Activated CD4-positive, CD25-positive, alpha-beta regulatory T cell treated with anti-CD3 and anti-CD28 coated beads, Interleukin-2, amount 50 U/mL, for 72 hours (primary cell): ENCODE results near the gene FAM177A1.
"Not testable (repeated sequence)": the region's sequence is repeated elsewhere in the genome, so short reads cannot be mapped to it uniquely, and the experiment has no call there.

Experiments used
- DNase-seq: peaks from one replicate; pipeline ENCODE4 v3.0.0; 2021

The FAM177A1 gene, protein sequence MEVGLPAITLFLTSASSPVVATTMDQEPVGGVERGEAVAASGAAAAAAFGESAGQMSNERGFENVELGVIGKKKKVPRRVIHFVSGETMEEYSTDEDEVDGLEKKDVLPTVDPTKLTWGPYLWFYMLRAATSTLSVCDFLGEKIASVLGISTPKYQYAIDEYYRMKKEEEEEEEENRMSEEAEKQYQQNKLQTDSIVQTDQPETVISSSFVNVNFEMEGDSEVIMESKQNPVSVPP

DNA sequence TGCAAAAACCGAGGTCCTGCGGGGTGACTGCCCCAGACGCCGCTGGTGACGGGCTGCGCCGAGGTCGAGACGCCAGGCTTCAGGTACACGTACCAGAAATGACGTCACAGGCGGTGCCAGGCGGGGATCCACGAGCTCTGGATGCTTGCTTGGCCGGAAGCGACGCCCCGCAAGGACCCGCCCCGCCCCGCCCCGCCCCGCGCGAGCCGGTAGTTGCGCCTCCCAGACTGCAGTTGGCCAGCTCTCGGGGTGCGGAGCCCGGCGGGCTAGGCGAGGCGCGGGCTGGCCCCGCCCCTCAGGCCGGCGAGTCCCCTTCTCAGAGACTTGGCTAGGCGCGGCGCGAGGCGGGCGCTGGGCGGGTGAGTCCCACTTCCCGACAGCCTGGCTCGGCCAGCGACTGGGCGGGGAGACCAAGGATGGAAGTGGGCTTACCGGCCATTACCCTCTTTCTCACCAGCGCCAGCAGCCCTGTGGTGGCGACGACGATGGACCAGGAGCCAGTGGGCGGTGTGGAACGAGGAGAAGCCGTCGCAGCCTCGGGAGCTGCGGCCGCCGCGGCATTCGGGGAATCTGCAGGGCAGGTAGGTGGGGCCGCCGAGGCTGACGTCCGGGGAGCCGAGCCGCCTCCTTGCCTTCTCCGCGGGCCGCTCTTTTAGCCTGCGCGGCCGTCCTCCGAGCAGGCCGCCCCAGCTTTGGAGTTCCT, at the start of gene FAM177A1:
FAM177A1 (plus strand) TSS at position 225 of the 703 bp plus-strand sequence; CDS start at position 417, 192 bp downstream.
- DNase-seq, result peak; percentile 96

DNA sequence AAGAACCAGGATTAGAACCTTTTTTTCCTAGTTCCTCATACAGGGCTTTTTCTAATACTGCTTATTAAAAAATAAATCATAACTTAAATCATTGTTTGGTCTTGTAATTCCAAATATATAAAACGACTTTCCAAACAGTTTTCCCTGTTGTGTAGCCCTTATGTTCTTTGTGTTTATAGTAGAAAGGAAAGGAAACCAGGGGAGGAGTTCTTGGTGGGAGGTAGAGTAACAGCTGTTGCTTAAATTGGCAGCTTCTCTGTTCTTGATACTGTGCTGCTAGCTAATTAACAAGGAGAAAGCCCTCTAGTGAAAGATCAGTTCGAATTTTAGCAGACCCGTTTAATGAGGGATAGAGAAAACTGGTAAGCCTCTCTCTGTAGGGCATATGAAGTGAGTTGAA, 48.3 kb upstream of the FAM177A1 start:
- no peak for DNase-seq

DNA sequence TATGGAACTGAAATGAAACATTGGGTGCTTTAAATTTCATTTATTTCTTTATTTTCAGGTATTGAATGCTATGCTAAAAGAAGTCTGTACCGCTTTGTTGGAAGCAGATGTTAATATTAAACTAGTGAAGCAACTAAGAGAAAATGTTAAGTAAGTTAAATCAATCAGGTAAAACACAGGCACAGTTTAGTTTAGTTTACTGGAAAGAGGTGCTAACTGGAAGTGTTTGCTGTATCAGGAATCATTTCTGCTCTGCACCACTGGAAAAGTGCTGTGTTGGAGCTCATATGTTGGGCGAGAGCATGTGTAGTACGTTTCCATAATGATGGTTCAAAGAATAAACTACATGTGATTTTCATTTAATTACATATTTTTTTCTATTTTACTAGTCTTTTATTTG, 46.6 kb upstream of the FAM177A1 start:
- DNase-seq, result no peak

DNA sequence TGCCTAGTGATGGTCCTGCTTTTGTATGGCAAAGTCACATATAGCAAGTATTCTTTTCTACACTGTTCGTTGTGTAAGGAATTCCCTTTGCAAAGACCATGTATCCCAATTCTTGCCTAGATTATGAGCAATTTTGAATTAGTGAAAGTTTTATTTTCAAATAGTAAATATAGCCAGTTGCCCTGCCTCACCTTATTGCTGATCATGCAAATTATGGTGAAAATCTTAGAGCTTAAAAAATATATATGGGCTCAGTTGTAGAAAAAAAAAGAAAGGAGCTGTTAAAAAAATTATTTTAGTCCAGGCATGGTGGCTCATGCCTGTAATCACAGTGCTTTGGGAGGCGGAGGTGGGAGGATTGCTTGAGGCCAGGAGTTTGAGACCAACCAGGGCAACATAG, 44.5 kb upstream of the FAM177A1 start:
- no peak for DNase-seq

DNA sequence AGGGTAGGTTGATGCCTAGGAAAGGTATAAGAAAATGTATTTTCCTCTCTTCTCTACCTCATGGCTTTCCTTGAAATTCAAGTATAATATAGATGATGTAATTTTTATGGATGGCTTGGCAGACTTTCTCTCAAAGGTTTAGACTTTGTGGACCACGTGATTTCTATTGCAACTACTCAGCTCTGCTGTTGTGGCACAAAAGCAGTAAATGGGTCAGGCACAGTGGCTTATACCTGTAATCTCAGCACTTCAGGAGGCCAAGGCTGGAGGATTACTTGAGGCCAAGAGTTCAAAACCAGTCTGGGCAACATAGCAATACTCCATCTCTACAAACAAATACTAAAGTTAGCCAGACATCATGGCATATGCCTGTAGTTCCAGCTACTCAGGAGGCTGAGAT, 41.2 kb upstream of the FAM177A1 start:
- DNase-seq, result no peak

DNA sequence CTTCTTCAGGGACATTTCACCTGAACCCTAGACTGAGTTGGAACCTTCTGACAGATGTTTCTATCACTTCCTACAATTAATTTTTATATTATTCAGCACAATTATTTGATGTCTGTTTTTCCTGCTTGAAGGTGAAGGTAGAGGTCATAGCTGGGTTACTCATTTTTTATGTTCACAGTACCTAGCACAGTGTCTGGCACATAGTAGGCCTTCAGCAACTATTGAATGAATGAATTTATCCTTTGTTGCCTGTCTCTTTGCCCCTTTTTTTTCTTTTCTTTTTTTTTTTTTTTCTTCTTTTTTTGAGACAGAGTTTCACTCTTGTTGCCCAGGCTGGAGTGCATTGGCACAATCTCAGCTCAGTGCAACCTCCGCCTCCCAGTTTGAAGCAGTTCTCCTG, 29.5 kb upstream of the FAM177A1 start:
- no peak for DNase-seq

DNA sequence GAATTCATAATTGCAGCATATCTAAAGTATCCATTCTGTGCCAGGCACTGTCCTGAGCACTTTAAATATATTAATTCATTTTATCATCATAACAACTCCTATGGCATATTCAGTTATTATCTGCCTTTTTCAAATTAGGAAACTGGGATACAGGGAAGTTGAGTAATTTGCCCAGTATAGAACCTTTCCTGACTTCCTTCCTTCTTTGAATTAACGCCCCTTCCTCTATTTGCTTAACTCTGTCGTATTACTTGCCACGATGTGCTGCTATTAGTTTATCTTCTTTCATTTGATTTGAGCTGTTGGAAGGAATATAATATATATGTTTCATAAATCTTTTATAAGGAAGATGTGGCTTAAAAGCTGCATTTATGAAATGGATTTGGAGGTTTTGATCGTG, 25.4 kb upstream of the FAM177A1 start:
- DNase-seq, result no peak

DNA sequence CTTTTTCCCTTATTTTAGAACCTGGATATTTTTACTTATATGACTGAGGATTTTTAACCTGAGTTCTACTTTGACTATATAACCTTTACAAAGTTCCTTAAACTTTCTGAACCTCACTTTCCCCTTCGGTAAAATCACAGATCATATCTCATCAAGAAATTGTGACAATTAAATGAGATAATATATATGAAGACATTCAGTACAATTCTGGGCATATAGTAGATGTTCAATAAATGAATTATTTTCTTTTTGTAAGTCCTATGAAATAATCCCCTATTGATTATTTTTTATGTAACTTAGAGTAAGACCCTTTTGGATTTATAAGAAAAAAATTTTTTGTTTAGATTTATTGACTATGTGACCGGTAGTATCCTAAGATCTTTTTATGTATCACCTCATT, 17.6 kb upstream of the FAM177A1 start:
- no peak for DNase-seq

DNA sequence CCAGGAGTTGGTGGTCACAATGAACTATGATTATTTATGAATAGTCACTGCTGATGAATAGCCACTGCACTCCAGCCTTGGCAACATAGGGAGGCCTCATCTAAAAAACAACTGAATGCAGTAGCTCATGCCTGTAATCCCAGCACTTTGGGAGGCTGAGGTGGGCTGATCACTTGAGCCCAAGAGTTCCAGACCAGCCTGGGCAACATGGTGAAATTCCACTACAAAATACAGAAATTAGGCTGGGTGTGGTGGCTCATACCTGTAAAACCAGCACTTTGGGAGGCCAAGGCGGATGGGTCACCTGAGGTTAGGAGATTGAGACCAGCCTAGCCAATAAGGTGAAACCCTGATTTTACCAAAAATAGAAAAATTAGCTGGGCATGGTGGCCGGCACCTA, 13.5 kb upstream of the FAM177A1 start:
- no peak for DNase-seq

DNA sequence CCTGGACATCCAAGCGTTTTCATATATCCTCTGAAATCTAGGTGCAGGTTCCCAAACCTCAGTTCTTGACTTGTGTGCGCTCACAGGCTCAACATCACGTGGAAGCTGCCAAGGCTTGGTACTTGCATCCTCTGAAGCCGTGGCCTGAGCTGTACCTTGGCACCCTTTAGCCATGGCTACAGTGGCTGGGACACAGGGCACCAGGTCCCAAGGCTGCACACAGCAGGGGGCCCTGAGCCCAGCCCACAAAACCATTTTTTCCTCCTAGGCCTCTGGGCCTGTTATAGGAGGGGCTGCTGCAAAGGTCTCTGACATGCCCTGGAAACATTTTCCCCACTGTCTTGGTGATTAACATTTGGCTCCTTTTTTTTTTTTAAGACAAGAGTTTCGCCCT, 11.6 kb upstream of the FAM177A1 start:
- DNase-seq, result no peak

DNA sequence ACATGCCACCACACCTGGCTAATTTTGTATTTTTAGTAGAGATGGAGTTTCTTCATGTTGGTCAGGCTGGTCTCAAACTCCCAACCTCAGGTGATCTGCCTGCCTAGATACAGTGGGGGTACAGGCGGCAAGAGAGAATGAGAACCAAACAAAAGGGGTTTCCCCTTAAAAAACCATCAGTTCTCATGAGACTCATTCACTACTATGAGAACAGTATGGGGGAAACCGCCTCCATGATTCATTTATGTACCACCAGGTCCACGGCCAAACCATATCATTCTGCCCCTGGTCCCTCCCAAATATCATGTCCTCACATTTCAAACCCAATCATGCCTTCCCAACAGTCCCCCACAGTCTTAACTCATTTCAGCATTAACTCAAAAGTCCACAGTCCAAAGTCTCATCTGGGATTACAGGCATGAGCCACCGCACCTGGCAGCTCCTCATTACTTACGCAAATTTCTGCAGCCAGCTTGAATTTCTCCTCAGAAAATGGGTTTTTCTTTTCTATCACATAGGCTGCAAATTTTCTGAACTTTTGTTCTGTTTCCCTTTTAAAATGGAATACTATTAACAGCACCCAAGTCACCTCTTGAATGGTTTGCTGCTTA, 11.0 kb upstream of the FAM177A1 start:
- not testable (repeated sequence) for DNase-seq

DNA sequence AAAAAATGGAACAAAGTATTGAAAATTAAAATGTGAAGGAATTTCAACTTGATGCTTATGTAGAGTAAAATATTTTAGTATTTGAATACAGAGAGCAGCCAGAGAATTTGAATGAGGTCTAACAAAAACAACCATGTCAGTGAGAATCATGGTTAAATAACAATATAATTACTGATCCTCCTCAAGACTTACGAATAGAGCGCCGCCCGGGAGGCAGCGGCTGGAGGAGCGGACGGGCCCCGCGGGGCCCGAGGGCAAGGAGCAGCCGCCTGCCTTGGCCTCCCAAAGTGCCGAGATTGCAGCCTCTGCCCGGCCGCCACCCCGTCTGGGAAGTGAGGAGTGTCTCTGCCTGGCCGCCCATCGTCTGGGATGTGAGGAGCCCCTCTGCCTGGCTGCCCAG, 7.8 kb upstream of the FAM177A1 start:
- not testable (repeated sequence) for DNase-seq

DNA sequence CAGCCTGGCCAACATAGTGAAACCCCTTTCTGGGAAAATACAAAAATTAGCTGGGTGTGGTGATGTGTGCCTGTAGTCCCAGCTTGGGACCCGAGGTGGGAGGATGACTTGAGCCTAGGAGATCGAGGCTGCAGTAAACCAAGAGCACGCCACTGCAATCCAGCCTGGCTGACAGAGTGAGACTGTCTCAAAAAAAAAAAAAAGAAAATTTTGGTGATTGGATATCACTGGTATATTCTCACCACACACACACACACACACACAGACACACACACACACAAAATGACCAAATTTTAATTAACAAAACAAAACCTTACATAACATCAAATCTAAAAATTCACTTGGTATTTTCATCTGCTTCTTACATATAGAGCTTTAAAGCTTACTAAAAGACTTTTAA, 3.4 kb upstream of the FAM177A1 start:
- DNase-seq, result no peak

DNA sequence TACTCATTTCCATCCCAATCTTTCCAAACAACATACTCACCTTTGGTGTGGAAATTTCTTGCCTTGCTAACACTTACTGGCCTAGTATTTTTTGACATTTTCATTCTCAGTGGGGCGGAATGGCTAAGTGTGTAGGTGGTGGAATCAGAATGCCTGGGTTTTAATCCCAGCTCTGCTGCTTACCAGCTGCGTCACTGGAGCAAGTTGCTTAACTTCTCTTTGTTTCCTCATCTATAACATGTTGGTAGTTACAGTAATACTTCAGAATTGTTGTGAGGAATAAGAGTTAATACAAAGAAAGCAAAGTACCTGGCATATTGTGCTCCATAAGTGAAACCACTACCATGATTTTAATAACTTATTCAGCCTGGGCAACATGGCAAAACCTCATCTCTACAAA, 3.0 kb upstream of the FAM177A1 start:
- DNase-seq, result no peak

DNA sequence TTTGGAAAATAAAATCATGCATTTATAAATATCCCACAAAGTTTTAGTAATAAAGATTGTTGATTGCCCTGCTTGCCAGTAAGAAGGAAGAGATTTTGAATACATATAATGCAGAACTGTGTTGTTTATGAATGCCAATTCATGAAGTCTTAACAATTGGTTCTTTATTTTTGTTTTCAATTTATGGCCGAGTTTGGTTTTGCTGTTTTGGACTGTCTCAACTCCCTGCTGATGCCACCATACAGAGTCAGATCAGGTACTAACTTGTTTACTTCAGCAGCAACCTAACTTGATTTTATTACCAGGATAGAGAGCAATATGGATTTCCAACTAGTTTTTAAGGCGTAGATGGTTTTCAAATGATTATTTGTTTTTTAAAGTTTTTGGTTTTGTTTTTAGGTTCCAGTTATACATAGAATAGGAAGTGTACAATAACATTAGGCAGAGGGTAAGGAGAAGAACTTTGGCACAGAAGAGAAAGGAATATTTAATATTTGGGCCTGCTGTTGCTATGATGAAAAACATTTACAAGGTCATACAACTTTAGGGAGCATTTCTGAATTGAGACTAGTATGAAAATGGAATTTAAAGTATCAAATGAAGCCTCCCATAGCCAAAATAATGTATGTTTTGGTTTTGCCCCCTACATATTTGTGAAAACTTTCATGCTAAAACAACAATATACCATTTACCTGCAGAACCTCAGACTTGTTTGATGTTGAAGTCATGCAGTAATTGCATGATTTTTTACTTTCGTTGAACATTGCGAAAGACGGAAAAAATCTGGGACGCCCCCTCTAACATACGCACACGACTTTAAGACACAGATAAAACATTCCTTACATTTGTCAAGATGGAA, 904 bp upstream of the FAM177A1 start:
- no peak for DNase-seq

DNA sequence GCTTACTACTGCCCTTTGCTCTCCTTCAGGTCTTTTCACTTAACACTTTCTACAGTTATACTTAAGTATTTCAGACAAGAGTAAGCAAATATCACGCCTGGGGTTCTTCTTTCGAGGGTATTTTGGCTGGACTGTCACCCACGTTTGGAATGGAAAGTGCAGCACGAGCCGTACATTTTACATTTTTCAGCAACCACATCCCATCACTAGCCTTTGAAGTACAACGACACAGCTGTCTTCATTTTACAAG, 349 bp upstream of the FAM177A1 start:
- DNase-seq, result no peak

DNA sequence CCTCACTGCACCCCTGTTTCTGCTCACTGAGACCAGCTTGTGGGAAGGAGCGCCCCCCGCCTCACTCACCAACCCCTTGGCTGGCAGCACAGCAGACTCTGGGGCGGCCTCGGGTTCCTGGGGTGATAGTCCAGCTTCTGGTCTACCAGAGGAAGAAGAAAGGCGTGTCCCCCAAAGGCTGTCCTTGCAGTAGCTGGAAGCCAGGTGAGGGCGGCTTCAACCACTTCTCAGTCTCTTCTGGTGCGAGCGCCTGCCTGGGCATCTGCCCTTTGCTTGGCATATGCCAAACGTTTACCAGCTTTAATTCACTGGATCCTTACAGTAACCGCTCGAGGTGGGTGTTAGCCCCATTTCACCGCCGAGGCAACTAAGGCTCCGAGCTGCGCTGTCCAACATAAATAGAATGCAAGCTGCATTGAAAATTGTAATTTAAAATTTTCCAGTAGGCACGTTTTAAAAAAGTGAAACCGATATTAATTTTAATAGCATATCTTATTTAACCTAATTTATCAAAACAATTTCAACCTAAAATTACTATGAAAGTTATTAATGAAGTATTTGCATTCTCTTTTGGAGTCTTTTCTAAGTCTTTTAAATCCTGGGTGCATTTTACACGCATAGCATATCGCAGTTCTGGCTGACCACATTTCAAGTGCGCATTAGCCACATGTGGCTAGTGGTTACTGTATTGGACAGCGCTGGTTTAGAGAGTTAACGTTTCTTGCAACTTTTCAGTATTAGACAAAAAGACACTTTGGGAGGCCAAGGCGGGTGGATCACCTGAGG, 872 bp downstream of the FAM177A1 start:
- no peak for DNase-seq

DNA sequence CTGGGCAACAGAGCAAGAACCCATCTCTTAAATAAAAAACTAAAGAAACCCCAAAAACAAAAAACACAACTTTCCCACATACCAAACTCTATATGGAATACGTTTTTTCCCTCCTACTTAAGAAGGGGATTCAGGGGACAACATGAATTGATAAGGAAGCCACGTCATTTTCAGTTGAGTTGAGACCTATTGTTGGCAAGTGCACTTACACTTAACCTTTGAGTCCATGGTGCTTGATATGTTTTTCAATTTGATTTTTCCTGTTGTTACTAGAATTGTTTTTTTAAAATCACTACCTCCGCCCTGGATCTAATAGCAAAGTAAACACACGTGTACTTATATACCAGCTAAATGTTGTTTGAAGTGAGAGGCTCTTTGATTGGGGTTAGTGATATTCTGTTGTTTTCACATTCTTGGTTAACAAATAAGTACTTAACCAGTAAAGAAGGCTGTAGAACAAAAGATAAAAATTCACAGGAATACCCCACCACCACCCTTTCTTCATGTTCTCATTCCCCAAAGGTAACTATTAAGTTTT, 2.0 kb downstream of the FAM177A1 start:
- no peak for DNase-seq

DNA sequence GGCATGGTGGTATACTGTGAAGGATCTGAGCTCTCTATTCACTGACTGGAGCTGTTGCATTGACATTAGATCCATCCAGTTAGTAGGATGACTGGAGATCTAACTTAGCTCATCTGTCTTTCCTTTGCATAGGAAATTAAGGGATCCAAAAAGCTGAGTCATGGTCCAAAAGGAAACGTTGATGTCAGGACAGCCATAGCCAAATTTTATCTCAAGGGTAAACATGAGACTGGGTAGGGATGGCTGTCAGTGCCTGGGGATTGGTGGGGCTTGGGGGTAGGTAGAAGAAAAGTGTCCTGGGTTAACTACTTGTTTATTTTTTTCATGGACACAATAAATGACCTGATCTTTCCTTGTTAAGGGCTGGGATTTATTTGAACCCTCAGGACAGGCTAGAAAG, 4.6 kb downstream of the FAM177A1 start:
- no peak for DNase-seq

DNA sequence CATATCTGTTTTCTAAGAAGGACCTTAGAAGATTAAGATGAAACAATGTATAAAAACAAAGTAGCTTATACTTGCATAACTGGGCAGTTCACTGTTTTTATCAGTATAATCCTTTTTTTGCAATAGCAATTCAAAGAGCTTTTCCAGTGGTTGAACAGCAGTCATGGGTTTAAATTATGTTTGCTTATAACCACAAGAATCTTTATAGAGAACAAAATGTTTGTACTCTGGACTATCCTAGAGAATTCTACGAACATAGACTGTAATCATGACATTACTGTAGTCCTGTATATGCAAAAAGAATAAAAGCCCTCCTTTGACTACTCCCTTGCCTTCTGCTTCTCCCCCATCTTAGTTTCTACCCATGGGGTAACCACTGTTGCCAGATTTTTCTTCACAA, 5.7 kb downstream of the FAM177A1 start:
- DNase-seq, result no peak

DNA sequence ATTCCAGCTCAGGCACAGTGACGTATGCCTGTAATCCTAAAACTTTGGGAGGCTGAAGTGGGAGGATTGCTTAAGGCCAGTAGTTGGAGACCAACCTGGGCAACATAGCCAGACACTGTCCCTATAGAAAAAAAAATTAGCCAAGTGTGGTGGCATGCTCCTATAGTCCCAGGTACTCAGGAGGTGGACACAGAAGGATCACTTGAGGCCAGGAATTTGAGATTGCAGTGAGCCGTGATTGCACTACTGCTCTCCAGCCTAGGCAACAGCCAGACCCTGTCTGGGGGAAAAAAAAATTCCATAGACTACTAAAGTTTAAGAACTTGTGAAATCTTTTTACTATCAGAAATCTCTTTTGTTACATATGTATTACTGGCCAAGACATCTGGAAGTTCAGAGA, 6.6 kb downstream of the FAM177A1 start:
- no peak for DNase-seq

DNA sequence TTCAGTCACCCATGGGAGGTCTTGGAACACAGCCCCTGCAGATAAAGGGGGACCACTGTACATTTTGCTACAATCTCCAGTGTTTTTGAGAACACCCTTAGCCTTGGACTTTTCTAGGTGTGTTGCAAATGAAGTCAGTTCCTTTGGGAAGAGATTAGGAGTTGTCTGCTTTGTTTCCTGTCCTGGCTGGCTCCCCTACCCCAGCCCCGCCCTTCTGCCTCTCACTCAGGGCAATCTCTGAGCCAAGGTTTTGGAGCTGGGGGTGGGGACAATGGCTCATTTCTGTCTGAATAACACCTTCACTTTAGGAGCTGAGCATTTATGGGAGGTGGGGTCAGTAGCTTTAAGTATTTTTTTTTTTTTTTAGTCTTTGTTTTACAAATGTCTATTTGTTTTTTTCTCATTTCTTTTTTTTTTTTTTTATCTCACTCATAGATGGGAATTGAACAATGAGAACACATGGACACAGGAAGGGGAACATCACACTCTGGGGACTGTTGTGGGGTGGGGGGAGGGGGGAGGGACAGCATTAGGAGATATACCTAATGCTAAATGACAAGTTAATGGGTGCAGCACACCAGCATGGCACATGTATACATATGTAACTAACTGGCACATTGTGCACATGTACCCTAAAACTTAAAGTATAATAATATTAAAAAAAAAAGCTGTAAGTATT, 15.2 kb downstream of the FAM177A1 start:
- not testable (repeated sequence) for DNase-seq
